Stimulated activated CD4-positive, alpha-beta T cell treated with anti-CD3 and anti-CD28 coated beads, Interleukin-1b, Interleukin-23, amount 100 ng/mL, for 24 hours (primary cell): ENCODE data around the gene OGT.
"Not testable (repeated sequence)": the region's sequence is repeated elsewhere in the genome, so short reads cannot be mapped to it uniquely, and the experiment has no call there.

Experiments
- DNase-seq, 4 experiments: peaks; one replicate each; pipeline ENCODE4 v3.0.0-alpha.2; 2020; ENCODE audit warnings: low read depth in 4 of 4, low spot score in 1 of 4

The OGT gene

GRCh38 chrX:71579990-71580380 lies 47.1 kb downstream of the OGT start:
- DNase-seq: no peak

DNA sequence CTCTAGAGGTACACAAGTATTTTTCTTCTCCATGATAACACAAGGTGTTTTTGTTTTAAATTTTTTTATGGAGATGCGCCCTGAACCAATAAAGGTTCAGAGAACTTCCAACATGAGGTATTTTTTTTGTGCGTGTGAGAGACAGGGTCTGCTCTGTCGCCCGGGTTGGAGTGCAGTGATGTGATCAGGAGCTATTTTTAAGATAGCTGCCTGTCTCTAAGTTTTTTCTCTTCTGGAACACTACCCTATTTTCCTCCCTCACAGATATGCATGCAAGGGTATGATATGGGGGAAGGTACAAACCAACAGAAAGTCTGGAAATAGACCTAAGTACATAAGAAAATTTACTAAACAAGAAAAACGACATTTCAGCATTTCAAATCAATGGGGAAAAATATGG lies 48.3 kb downstream of the OGT start:
- DNase-seq: no peak

GRCh38 chrX:71586929-71587328 lies 54.0 kb downstream of the OGT start:
- no peak for DNase-seq

DNA sequence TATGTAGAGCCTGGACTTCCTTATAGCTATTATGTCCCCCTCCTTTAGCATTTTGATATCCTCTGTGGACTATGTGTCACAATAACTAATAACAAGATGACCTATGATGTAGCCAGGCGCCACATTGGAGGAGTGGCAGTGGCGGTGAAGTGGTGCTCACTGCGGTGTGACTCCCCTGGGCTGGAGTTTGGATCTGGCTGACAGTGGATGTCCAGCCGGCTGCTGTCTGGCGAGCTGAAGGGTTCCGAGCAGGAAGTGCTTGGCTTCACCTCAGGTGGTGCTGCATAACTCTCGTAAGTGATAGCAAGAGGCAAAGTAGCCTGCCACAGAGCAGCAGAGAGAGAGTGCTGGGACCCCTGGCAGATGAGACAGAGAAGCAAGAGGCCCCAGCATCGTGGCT lies 60.3 kb downstream of the OGT start:
- not testable (repeated sequence) for DNase-seq

DNA sequence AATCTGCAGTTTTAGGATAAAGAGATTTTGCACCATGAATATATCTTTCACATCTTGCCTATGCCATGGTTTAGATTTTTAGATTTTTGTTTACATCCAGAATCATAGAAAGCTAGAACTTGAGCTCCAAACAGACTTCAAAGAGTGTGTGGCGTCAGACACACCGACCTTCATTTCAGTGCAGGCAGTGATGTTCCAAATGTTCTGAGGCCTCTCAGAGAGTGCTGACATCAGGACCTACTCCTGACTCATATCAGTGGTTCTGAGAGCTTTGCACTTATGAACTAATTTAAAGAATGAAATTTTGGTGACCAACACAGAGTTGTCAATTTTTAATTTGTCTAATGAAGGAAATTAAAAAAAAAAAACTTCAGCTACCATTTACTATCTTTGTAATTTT lies 67.1 kb downstream of the OGT start:
- DNase-seq: no peak

- DNase-seq: no peak
Measured at GRCh38 chrX:71603618-71604017, 70.7 kb downstream of the OGT start.

DNA sequence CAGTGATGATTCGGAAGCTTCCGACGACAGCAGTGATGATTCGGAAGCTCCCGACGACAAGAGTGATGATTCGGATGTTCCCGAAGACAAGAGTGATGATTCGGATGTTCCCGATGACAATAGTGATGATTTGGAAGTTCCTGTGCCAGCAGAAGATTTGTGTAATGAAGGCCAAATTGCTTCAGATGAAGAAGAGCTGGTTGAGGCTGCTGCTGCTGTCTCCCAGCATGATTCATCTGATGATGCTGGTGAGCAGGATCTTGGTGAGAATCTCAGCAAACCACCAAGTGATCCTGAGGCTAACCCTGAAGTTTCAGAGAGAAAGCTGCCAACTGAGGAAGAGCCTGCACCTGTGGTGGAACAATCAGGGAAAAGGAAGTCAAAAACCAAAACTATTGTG lies 71.2 kb downstream of the OGT start:
- no peak for DNase-seq

GRCh38 chrX:71604796-71605568 lies 72.1 kb downstream of the OGT start:
- DNase-seq: no peak

DNA sequence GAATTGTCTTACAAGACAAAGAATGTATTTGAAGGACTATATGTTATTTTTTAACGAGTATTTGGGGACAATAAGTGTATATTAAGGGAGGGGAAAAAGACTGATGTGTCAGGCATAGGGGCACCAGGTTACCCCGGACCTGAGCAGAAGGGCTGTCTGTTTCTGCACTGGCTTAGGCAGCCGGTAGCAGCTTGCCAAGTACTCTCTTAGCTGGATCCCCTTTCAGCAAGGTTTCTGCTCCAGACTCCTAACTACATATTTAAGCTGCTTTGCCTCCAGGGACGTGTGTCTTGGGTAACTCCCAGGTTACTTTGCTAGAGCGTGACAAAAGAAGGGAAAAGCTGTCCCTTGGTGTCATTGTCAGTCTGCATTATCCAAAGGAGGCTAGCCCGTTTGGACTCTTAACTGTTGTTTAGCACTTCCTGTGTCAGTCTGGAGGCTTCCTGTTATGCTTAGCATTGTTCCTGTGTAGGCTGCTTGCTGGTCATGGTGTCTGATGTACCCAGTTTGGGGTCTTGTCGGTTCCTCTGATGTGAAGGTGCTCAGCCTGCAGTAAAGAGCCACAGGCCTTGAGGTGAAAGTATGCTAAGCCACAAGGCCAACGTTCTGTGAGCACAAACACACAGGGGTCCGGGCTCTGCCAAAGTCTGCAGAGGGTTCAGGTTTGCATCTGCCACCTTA lies 73.8 kb downstream of the OGT start:
- no peak for DNase-seq

DNA sequence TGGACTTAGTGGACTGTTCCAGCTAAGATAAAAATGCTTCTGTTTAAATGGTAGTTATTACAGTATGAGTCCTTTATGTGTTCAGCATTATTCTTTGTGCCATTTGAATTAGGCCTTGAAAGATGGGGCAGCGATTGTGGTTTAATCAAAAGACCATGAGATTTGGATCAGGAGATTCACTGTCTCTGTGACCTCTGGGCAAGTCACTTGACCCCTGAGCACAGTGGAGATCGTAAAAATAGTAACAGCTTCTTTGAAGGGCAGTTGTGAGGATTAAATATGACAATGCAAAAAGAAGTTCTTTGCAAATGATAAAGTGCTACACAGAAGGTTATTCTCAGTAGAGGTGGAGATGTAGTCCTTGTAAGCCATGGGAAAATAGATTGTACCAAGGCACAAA lies 74.6 kb downstream of the OGT start:
- no peak for DNase-seq

DNA sequence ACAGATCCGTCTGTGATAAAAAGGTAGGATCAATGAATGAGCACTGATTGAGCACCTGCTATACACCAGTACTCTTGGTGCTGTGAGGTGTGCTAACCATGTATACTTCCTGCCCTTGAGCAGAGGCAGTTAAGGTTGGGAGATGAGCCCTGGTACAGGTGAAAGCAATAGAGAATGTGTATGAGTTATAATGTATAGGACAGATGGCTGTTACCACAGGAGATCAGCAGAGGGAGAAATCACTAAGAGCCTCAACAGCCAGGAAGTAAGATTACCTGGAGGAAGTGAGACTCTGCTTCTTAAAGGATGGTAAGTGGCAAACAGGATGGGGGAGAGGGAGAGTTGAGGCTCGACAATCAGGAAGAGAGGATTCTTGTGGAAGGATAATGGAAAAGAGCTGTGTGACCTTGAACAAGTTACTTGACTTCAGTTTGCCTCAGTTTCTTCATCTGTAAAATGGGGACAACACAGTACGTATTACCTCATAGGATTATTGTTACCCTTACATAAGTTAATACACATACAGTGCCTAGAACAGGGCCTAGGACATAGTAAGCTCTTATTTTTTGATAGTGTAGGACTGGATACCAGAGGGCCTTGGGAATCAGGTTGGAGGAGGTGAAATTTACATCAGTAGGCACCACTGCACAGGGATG lies 76.3 kb downstream of the OGT start:
- DNase-seq: no peak

GRCh38 chrX:71611736-71612135 lies 78.8 kb downstream of the OGT start:
- DNase-seq: not testable (repeated sequence)

- no peak for DNase-seq
Measured at GRCh38 chrX:71612256-71612655, 79.4 kb downstream of the OGT start.

- DNase-seq: no peak
Measured at GRCh38 chrX:71615056-71615455, 82.2 kb downstream of the OGT start.

DNA sequence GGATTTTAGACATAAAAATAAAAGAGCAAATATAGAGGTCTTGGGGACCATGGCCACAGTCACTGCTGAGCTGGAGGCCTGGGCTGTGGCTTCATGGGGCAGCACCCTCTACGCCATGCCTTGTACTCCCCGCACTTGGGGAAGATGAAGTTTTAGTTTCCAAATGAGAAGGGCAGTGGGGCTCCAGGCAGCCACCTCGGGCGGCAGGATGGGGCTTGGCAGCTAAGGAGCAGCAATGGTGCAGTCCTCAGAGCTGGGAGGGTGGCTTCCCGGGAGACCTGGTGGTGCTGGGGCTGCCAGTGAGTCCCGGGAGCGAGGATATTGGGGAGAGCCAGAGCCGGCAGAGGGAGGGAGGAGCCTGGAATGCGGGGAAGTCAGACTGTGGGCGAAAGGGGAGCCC lies 83.0 kb downstream of the OGT start:
- no peak for DNase-seq

DNA sequence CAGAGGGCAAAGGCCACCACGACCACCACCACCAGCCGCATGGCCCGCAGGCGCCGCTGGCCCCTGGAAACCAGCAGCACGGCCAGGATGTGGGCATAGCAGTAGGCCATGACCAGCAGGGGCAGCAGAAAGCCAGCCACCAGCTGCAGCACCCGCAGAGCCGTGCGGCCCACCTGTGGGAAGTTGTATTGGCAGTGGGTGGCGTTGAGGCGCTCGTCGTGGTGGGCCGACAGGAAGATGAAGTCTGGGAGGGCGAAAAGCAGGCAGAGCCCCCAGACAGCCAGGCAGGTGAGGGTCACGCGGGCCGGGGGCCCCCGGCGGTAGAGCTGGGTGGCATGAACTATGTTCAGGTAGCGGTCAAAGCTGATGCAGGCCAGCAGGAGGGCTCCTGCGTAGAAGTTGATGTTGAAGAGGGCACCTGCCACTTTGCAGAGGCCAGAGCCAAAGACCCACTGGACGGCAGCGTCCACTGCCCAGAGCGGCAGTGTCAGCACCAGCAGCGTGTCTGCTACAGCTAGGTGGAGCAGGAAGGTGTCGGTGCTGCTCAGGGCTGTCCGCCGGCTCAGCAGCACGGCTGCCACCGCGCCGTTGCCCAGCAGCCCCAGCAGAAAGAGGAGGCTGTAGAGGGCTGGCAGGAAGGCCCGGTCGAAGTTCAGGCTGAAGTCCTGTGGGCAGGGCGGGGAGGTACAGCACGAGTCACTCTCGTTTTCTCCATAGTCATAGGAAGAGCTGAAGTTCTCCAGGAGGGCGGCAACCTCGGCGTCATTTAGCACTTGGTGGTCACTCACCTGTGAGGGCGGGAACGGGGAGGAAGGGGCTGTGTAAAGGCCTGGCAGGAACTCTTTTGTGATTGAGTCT lies 84.0 kb downstream of the OGT start:
- no peak for DNase-seq

DNA sequence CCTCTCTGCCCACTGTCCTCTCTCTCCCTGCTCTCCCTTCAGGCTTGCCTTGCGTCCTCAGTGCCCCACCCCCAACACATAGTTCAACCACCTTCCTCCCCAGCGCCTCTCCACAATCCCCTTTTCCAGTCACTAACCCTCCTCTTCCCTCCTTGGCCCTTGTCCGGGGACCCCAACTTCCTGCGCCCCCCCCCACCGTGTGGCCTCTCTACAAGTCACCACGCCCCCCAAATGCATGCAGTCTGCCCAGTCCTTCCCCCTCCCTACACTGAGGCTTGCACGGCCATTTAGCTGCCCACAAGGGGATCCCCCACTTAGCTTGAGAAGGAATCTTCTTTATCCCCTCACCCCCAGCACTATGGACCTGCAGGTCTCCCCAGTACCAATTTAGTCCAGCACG lies 84.8 kb downstream of the OGT start:
- DNase-seq: no peak

- peak; percentile 24 to 71 (median 34) for DNase-seq
Measured at GRCh38 chrX:71618303-71618721, 85.4 kb downstream of the OGT start, which contains the start of gene CXCR3. Gene CXCR3 (minus strand): TSS chrX:71618511. CDS start chrX:71618449, 62 bp downstream.

DNA sequence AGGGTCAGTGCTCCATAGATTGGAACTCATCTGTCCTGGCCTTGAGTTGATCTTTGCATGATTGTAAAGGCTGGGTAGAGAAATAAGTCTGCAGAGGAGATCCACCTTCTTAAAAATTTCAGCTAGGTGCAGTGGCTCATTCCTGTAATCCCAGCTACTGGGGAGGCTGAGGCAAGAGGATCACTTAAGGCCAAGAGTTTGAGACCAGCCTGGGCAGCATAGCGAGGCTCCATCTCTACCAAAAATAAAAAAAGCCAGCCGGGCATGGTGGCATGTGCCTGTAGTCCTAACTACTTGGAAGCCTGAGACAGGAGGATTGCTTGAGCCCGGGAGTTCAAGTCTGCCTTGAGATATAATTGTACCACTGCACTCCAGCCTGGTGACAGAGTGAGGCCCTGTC lies 85.9 kb downstream of the OGT start:
- no peak for DNase-seq

DNA sequence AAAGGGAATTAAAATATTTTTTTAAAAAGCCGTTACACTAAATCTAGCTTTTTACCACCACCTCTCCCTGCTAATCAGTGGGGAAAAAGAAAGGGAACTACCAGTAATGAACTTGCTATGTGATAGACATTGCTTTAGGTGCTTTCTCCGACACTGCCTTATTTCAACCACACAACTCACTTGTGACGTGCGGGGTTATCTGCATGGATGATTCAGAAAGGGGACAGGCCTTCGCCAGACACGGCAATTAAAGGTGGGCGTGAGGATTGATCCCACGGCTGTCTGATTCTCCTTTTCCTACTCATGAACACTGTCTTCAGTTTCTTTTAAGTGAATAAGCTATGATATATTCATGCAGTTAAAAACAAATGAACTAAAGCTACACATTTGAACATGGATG lies 86.3 kb downstream of the OGT start:
- peak; percentile 27 to 57 (median 36) for DNase-seq

- no peak for DNase-seq
Measured at GRCh38 chrX:71619986-71620385, 87.1 kb downstream of the OGT start.
